ENCODE measurements around the gene ZNF174.

The ZNF174 gene

DNA sequence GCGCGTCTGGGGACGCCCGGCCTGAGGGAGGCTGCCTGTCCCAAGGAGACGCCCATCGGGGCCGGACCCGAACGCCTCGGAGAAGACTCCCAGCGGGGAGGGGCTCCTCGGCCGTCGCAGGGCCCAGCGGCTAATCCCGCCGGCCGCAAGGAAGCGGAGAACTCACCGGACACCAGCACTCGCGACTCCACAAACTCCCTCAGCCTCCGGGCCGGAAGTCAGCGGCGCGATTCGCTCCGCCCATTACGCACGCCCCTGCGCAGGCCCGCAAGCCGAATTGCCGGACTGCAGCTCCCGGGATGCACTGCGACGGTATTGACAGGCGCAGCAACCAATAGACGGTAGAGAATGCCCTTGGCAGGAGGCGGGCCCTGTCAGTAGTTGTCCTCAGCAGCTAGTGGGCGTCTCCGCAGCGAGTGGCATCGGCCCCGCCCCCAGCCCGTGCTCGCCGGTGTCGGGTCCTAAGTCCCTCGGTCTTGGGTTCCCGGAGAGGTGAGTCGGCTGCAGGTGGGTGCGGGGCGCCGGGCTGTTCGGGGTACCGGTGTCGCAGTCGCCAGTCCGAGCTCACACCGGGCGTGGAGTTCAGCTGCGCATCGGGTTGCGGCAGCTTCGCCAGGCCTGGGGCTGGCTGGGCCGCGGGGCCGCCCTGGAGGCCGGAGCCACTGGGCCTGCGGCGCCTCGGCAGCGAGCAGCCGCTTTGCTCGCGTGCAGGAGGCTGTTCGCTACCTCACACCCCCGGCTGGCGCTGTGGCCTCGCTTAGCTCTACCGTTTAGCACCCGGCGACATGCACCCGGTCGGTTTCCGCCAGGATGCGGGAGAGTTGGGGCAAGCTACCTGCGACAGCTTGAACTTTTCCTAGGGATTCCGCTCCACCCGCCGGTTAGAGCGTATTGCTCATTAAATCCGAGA lies at the start of gene ZNF174, which contains the start of gene ZSCAN32:
ZNF174 (plus strand) TSS at position 437 of the 910 bp plus-strand sequence. CDS start 790 bp downstream, outside the sequence.
ZSCAN32 (minus strand) TSS at position 226 of the 910 bp plus-strand sequence. CDS start 3,447 bp downstream, outside the sequence.
- in situ Hi-C loops (cut with MboI; ENCODE audit: low sequenced_read_pairs), result no loop called here

DNA sequence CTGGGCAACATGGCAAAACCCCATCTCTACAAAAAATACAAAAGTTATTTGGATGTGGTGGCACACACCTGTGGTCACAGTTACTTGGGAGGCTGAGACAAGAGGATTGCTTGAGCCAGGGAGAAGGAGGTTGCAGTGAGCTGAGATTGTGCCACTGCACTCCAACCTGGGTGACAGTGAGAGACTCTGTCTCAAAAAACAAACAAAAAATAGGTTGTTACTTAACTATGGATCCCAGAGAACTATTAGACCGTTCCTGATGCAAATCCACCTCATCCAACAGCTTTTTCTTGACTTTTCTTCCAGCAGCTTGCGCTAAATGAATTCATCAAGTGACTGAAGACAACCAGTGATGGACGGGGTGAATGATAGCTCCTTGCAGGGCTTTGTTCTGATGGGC lies 45.4 kb upstream of the ZNF174 start, which contains the start of gene OR2C1:
OR2C1 (plus strand) TSS at position 301 of the 400 bp plus-strand sequence; CDS start at position 353, 52 bp downstream.
- in situ Hi-C loops (cut with MboI; ENCODE audit: low sequenced_read_pairs), result no loop called here

DNA sequence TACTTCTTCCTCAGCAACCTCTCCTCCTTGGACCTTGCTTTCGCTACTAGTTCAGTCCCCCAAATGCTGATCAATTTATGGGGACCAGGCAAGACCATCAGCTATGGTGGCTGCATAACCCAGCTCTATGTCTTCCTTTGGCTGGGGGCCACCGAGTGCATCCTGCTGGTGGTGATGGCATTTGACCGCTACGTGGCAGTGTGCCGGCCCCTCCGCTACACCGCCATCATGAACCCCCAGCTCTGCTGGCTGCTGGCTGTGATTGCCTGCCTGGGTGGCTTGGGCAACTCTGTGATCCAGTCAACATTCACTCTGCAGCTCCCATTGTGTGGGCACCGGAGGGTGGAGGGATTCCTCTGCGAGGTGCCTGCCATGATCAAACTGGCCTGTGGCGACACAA lies 44.9 kb upstream of the ZNF174 start:
- in situ Hi-C loops (cut with MboI; ENCODE audit: low sequenced_read_pairs), result no loop called here

DNA sequence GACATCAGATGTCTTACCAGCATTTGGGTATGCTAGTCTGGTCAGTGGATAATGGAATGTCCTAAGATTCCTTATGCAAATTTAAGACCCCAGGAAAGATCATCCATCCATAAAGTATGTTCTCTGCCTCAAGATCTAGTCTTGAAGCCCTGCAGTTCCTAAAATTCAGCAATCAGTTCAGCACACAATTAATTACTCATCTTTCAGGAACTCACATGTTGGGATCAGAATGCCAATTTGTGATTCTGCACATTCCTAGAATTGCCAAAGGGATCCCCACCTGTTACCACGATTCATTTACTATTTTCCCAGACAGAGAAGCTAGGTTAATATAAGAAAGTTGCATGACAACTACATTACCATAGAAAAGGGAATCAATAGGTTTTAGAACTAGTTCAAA lies 42.1 kb upstream of the ZNF174 start:
- in situ Hi-C loops (cut with MboI; ENCODE audit: low sequenced_read_pairs), result no loop called here

DNA sequence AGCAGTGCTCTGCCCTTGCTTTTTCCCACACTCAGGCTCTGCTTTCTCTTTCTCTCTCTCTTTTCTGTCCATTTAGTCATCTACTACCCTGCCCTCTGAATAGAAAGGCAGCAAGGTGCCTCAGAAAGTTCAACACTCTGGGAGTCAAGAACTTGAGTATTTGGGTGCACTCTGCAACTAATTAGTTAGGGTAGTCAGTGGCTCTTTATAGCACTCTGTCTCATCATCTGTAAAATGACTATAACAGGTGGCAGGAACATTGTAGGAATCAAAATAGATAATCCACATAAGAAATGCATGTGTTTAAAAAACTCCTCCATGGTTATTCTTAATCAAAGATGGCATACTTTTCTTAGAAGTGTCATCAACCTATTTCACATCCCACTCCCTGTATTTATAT lies 38.1 kb upstream of the ZNF174 start:
- in situ Hi-C loops (cut with MboI; ENCODE audit: low sequenced_read_pairs), result no loop called here

DNA sequence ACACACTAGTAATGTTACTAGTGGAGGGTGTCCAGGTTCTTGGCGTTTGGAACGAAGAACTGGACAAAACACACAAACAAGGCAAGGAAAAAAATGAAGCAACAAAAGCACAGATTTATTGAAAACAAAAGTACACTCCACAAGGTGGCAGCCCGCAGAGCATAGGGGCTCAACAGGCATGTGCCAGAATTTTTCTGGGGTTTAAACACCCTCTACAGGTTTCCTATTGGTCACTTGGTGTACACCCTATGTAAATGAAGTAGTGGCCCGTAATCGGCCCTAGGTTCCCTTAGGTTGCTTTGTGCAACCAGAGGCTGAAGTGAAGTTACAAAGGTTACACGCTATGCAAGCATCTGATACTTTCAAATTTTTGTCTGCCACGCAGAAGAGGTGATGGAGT lies 37.2 kb upstream of the ZNF174 start:
- in situ Hi-C loops (cut with MboI; ENCODE audit: low sequenced_read_pairs), result no loop called here

DNA sequence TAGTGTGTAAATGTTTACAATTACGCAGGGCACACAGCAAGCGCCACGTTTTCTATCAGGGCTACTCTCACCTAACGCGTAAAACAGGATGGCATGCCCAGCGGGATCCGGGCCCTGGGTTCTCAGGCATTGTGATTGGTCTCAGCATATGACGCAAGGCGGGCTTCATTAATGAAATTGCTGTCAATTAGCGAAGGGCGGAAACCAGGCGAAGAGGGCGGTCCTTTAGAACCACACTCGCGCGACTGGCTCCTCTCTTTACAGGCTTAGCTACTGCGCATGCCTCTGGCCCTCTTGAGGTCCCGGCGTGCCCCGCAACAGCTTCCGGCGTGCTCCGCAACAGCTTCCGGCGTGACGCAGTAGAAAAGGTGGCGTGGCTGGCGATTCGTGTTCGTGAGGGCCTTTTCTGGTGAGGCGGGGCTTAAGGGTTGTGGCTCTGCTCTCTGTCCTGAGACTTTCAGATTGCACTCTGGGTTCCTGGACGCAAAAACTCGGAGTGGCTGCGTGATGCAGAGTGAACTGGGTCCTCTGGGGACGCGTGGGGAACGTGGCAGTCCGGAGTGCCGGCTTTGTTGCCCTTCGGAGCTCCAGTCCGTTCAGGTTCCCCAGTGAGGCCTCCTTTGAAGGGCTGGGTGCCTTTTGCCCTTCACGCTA lies 36.1 kb upstream of the ZNF174 start:
- in situ Hi-C loops (cut with MboI; ENCODE audit: low sequenced_read_pairs), result no loop called here

DNA sequence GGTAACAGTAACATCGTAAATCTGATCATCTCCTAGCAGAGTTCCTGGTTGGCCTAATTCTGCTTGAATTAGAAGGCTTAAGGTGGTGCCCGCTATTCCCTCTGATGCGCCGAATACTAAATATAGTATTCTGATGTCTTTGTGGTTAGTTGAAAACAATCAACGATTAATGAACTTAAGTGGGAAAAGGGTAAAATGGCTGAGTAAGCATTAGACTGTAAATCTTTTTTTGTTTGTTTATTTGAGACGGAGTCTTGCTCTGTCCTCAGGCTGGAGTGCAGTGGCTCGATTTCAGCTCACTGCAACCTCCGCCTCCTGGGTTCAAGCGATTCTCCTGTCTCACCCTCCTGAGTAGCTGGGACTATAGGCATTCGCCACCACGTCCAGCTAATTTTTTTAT lies 31.9 kb upstream of the ZNF174 start:
- in situ Hi-C loops (cut with MboI; ENCODE audit: low sequenced_read_pairs), result no loop called here

DNA sequence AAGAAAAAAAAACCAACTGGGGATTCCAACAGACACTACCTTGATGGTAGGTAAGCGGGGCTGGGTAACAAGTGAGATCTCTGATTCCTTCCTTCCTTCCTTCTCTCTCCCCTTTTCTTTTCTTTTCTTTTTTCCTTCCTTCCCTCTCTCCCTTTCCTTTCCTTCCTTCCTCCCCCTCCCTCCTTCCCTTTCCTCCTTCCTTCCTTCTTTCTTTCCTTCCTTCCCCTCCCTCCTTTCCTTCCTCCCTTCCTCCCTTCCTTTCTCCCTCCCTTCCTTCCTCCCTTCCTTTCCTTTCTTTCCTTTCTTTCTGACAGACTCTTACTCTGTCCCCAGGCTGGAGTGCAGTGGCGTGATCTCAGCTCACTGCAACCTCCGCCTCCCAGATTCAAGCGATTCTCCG lies 25.3 kb upstream of the ZNF174 start:
- in situ Hi-C loops (cut with MboI; ENCODE audit: low sequenced_read_pairs), result no loop called here

DNA sequence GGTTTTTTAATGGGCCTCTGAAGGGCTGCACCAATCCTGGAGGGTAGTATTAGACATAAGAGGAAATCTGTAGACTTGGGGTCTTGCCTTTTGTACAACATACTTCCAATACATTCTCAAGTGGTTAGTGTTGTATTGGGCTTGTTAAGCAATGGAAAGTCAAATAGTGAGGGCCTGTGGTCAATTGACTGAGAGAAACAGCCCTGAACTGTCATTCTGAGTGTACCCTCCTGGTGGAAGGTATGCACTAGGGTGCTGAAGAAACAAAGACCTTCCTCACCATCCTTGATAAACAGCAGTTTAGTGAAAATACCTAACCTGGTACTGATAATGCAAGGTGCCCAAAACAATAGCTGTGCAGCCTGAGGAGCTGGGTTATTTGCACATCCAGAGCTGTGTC lies 23.1 kb upstream of the ZNF174 start:
- in situ Hi-C loops (cut with MboI; ENCODE audit: low sequenced_read_pairs), result no loop called here

DNA sequence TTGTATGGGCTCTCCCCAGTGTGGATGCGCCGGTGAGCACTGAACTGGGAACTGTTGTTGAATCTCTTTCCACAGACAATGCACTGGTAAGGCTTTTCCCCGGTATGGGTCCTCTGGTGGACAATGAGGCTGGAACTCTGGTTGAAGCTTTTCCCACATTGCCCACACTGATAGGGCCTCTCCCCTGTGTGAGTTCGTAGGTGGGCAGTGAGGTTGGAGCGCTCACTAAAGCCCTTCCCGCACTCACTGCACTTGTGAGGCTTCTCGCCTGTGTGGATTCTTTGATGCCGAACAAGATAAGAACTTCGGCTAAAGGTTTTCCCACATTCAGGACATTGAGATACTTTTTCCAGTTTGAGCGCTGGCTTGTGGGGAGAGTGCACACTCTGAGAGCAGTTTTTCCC lies 18.0 kb upstream of the ZNF174 start:
- in situ Hi-C loops (cut with MboI; ENCODE audit: low sequenced_read_pairs), result no loop called here

DNA sequence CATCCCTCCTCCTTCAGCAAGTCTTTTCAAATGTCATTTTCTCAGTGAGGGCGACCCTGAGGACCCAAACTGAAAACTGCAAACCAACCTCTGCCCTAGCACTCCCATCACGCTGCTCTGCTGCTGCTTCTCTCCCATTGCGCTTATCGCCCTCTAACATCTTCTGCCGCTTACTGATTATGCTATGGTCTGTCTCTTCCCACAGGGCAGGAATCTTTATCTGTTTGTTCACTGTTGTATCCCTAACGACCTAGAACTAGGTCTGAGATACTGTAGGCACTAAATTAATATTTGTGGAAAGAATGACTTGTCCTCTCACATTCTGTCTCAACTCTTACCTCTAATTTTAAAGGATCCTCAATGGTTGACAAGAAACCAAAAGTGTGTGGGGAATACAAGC lies 12.7 kb upstream of the ZNF174 start:
- in situ Hi-C loops (cut with MboI; ENCODE audit: low sequenced_read_pairs), result no loop called here

DNA sequence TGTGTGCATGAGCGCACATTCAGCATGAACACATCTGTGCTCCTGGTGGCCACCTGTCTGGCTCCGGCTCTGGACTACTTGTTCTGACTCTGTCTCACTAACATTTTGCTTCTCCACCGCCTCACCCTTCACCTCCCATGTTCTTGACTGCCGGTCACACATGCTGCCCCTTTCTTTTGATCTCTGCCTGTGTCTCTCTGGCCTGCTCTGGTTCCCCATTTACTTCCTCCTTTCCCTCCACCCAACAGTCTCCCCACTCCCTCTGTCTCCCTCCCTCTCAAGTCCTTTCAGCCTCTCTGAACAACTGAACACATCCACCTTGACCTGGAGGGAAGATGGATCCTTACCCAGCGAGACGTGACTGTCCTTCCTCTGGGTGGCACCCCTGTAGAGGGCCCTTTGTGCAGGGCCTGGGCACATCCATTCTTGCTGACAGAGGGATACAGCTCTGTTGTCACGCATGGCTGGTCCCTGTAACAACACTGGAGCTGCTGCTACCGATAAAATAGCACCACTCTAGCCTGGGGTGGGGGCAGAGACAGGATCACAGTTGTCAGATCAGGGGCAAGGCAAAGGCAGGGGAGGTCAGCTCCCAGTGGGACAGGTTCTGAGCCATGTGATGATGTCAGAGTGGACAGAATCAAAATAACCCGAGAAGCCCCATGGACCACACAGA lies 11.2 kb upstream of the ZNF174 start:
- in situ Hi-C loops (cut with MboI; ENCODE audit: low sequenced_read_pairs), result no loop called here

DNA sequence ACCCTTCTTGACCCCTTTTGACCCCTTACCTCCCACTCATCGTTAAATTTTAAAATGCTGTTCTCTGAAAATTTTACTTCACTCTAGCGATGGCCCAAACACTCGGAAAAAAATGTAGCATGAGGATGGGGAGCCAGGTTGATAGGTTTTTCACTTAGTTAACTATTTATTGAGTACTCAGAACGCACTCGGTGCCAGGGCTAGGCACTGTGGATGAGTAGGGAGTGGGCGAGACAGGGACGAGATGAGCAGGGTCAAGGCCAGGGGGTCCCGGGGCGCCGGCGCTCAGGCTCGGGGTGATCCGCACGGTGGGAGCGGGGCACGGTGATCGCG lies 603 bp upstream of the ZNF174 start:
- in situ Hi-C loops (cut with MboI; ENCODE audit: low sequenced_read_pairs), result no loop called here

DNA sequence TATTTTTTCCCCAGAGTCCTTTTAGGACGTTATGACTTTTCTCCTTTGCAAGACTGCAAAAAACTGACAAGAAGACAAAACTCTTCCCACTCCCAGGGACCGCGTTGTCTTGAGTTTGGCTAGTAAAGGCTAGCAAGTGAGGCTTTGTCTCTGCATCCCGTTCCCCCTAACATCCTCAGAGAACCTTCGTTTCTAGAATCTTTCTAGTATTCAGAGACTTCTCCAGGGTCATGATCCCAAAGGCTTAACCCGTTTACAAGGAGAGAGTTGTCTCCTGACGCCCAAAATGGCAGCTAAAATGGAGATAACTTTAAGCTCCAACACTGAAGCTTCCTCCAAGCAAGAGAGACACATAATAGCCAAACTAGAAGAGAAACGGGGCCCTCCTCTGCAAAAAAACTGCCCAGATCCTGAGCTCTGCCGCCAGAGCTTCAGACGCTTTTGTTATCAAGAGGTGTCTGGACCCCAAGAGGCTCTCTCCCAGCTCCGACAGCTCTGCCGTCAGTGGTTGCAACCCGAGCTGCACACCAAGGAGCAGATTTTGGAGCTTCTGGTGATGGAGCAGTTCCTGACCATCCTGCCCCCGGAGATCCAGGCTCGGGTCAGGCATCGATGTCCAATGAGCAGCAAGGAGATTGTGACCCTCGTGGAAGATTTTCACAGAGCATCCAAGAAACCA lies 843 bp downstream of the ZNF174 start:
- in situ Hi-C loops (cut with MboI; ENCODE audit: low sequenced_read_pairs), result no loop called here

DNA sequence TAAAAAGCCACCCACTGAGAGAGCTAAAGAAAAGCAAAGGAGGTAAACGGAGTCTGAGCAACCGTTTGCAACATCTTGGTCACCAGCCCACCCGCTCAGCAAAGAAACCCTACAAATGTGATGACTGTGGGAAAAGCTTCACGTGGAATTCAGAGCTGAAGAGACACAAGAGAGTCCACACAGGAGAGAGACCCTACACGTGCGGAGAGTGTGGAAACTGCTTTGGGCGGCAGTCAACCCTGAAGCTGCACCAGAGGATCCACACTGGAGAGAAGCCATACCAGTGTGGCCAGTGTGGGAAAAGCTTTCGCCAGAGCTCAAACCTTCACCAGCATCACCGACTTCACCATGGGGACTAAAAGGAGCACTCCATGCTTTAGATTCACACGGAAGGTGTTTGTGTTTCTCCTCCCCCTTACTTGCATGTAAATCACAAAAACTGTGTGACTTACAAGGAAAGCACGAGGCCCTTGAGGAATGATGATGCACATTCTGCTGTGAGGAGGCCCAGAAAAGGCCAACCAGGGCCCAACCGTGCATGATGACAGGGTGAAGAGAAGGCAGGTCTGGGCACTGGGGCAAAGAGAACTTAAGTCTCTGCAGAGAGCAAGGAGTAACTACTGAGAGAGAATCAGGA lies 7.7 kb downstream of the ZNF174 start:
- in situ Hi-C loops (cut with MboI; ENCODE audit: low sequenced_read_pairs), result no loop called here

DNA sequence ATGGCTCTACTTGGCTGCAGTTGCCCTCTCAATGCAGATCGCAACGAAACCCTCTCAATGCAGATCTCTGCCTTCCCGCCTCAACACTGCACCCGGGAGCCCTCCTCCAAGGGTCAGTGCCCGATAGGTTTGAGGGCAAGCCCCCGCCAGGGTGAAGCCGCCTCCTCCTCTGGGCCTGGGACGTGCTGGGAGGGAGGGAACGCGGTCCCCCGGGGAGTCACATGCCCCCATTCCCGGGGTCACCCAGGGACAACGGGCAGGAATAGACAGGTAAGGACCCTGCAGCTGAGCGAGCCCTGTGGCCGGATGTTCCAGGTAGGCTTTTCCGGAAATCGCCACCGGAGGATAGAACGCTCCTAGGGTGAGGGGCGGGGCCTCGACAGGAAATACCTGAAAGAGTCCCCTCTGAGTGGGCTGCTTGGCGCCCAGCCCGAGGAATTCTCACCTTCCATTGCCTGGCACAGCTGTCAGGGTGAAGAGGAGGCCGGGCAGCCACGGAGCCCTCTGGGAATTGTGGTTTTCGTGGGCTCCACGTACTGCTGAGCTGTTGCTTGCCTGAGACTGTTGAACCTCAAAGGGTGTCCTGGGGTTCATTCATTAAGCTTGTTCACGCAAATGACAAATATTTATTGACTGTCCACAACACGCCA lies 12.8 kb downstream of the ZNF174 start:
- in situ Hi-C loops (cut with MboI; ENCODE audit: low sequenced_read_pairs), result no loop called here

DNA sequence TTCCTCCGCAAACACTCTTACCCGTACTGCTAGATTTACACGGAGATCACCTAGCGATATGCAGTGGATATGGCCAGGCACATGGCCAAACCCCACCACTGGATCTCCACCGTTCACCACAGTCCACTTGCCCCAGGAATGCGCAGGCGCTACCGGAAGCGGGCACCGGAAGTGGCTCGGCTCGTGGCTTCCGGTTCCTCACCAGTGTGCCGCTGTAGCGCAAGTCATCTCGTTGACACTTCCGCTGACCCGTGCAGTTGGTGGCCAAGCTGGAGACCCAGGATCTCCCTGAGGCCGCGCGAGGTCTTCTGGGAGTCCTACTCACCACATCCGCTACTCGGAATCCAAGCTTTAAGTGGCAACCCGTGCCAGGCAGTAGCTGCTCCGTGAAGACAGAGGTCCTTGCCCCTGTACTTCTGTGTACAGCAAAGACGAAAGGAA lies 30.8 kb downstream of the ZNF174 start:
- in situ Hi-C loops (cut with MboI; ENCODE audit: low sequenced_read_pairs), result no loop called here

DNA sequence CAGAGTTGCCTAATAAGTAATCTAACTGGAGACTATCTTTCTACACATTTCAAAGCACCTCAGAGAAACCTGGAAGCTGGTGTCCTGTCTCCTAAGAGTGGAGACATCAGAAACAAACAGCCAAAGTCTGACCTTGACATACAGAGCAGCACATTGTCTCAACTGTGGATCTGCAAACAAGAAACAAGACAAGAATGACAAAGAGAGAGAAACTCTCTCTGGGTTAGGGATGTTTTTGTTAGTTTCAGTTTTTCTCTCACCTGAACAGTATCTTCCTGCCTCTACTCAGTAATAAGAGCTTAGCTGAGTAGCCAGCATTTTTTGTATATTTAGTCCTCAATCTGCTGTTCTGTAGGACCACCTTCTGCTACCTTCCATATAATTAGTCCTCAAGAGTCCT lies 33.4 kb downstream of the ZNF174 start:
- in situ Hi-C loops (cut with MboI; ENCODE audit: low sequenced_read_pairs), result no loop called here

DNA sequence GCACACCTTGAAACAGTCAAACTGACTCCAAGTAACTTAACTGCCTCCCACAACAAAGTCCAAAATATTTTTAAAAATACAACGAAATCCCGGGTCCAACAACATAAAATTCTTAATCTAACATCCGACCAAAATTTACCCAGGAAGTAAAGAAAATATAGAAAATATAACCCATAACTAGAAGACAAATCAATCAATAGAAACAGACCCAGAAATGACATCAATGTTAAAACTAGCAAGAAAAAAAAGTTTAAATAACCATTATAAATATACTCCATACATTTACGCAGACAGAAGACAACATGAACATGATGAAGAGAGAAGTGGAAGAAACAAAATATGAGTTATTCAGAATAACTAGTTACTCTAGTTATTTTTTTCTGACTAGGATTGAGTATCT lies 38.6 kb downstream of the ZNF174 start:
- in situ Hi-C loops (cut with MboI; ENCODE audit: low sequenced_read_pairs), result no loop called here
